ENCODE data around the gene MGLL.

MGLL gene

DNA sequence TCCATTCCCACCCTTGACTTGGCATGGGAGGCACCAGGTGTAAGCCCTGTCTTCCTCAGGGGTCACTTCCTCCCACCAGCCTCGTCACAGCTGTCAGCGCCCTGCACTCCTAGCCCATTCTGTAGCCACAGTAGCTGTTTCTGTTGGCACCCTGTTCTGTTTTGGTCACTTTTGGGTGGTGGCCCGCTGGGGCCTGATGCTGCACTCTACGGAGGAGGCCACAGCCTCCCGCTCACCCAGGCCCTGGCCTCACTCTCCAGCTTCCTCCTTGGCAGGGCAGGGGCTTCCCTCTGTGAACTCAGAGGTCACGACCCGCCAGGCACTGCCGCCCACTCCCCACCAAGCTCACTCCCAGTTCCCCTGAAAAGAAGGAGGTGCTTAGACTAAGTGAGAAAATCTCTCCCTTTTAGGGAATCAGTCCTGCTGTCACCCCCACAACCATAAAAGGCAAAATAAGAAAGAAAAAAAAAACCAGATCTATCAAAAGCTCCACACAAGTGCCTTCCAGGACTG lies 68.4 kb downstream of the MGLL start:
- peak overlapping the region; percentile 65 for H3K27ac ChIP-seq (ENCODE audit: low read depth, low read length)

DNA sequence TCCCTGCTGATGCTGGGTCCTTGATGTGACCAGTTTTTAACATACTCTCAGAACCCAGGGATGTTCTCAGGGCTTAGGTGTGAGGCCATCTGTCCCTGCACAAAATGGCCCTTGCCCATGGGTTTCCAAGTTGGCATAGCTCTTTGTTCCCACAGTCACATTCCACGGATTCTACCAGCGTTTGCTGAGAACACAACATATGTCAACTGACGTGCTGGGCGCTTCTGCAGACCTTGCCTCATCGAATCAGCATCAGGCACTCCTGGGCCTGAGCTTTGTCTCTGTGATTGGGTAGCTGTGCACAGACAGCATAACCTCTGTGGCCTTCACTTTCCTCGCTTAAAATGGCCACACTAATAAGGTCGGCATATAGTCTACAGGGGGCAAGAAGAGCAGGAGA lies 69.0 kb downstream of the MGLL start:
- H3K36me3 ChIP-seq (ENCODE audit: control insufficient read depth in 5 of 5, insufficient read depth in 5 of 5, low read length in 5 of 5) = peaks cover 0 to 45% (median 40%) of the 10 kb centered on the region in 5 donors
- H3K9ac ChIP-seq (ENCODE audit: low read length in 5 of 5) = no peak overlapping the region
- no peaks in the 10 kb centered on the region for H3K27me3 ChIP-seq (ENCODE audit: control insufficient read depth in 5 of 5, insufficient read depth in 4 of 5, low read length in 5 of 5)
- H3K9me3 ChIP-seq (ENCODE audit: control insufficient read depth in 5 of 5, low read length in 5 of 5) = no peaks in the 10 kb centered on the region
- peaks cover 8 to 58% (median 50%) of the 10 kb centered on the region in 5 donors for H3K4me1 ChIP-seq (ENCODE audit: control insufficient read depth in 5 of 5, insufficient read depth in 5 of 5, low read length in 5 of 5)
- H3K27ac ChIP-seq (ENCODE audit: low read depth, low read length) = peak overlapping the region; percentile 65
- H3K4me3 ChIP-seq (ENCODE audit: low read depth in 1 of 5, low read length in 5 of 5) = no peak overlapping the region

More for the DNA sequence above, 68.4 kb downstream of the MGLL start:
- no peak overlapping the region for H3K4me3 ChIP-seq (ENCODE audit: low read depth in 1 of 5, low read length in 5 of 5)
- H3K27me3 ChIP-seq (ENCODE audit: control insufficient read depth in 5 of 5, insufficient read depth in 4 of 5, low read length in 5 of 5) = no peaks in the 10 kb centered on the region
- H3K9ac ChIP-seq (ENCODE audit: low read length in 5 of 5) = peak overlapping the region in 1 of 5 donors; percentile 30
- no peaks in the 10 kb centered on the region for H3K9me3 ChIP-seq (ENCODE audit: control insufficient read depth in 5 of 5, low read length in 5 of 5)
- peaks cover 0 to 43% (median 40%) of the 10 kb centered on the region in 5 donors for H3K36me3 ChIP-seq (ENCODE audit: control insufficient read depth in 5 of 5, insufficient read depth in 5 of 5, low read length in 5 of 5)
- H3K4me1 ChIP-seq (ENCODE audit: control insufficient read depth in 5 of 5, insufficient read depth in 5 of 5, low read length in 5 of 5) = peaks cover 5 to 52% (median 44%) of the 10 kb centered on the region in 5 donors

DNA sequence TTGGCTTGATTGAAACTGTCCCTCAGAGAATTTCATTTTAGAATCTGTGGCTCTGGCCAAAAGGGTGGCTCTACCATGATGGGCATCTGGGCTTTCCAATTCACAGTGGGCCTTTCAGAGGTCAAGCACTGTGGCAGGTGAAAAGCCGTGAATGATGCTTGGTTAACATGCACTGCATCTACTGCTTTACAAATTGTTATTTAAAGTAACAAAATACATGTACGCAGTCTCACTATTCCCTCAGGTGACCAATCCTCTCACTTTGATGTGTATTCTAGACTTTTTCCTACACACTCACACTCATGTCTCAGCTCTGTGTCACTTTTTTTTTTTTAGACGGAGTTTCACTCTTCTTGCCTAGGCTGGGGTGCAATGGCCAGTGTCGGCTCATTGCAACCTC lies 70.5 kb downstream of the MGLL start:
- peaks cover 14 to 73% (median 65%) of the 10 kb centered on the region in 5 donors for H3K4me1 ChIP-seq (ENCODE audit: control insufficient read depth in 5 of 5, insufficient read depth in 5 of 5, low read length in 5 of 5)
- no peak overlapping the region for H3K9ac ChIP-seq (ENCODE audit: low read length in 5 of 5)
- no peak overlapping the region for H3K4me3 ChIP-seq (ENCODE audit: low read depth in 1 of 5, low read length in 5 of 5)
- H3K27me3 ChIP-seq (ENCODE audit: control insufficient read depth in 5 of 5, insufficient read depth in 4 of 5, low read length in 5 of 5) = no peaks in the 10 kb centered on the region
- H3K36me3 ChIP-seq (ENCODE audit: control insufficient read depth in 5 of 5, insufficient read depth in 5 of 5, low read length in 5 of 5) = peaks cover 0 to 49% (median 35%) of the 10 kb centered on the region in 5 donors
- no peaks in the 10 kb centered on the region for H3K9me3 ChIP-seq (ENCODE audit: control insufficient read depth in 5 of 5, low read length in 5 of 5)
- H3K27ac ChIP-seq (ENCODE audit: low read depth, low read length) = no peak overlapping the region

GRCh38 chr3:127751163-127751621 lies 71.1 kb downstream of the MGLL start:
- Histone ChIP-seq H3K27me3 (ENCODE audit: control insufficient read depth in 5 of 5, insufficient read depth in 4 of 5, low read length in 5 of 5) (no peaks in the 10 kb centered on the region), H3K27ac (ENCODE audit: low read depth, low read length) (peak overlapping the region; percentile 80), H3K36me3 (ENCODE audit: control insufficient read depth in 5 of 5, insufficient read depth in 5 of 5, low read length in 5 of 5) (peaks cover 0 to 49% (median 35%) of the 10 kb centered on the region in 5 donors), H3K4me1 (ENCODE audit: control insufficient read depth in 5 of 5, insufficient read depth in 5 of 5, low read length in 5 of 5) (peaks cover 14 to 79% (median 71%) of the 10 kb centered on the region in 5 donors), H3K9ac (ENCODE audit: low read length in 5 of 5) (no peak overlapping the region), H3K4me3 (ENCODE audit: low read depth in 1 of 5, low read length in 5 of 5) (no peak overlapping the region), H3K9me3 (ENCODE audit: control insufficient read depth in 5 of 5, low read length in 5 of 5) (no peaks in the 10 kb centered on the region)

- no peaks in the 10 kb centered on the region for H3K27me3 ChIP-seq (ENCODE audit: control insufficient read depth in 5 of 5, insufficient read depth in 4 of 5, low read length in 5 of 5)
- peak overlapping the region in 2 of 5 donors; percentile 11 to 58 for H3K9ac ChIP-seq (ENCODE audit: low read length in 5 of 5)
- H3K27ac ChIP-seq (ENCODE audit: low read depth, low read length) = peak overlapping the region; percentile 80
- H3K36me3 ChIP-seq (ENCODE audit: control insufficient read depth in 5 of 5, insufficient read depth in 5 of 5, low read length in 5 of 5) = peaks cover 0 to 45% (median 35%) of the 10 kb centered on the region in 5 donors
- no peaks in the 10 kb centered on the region for H3K9me3 ChIP-seq (ENCODE audit: control insufficient read depth in 5 of 5, low read length in 5 of 5)
- H3K4me3 ChIP-seq (ENCODE audit: low read depth in 1 of 5, low read length in 5 of 5) = no peak overlapping the region
- H3K4me1 ChIP-seq (ENCODE audit: control insufficient read depth in 5 of 5, insufficient read depth in 5 of 5, low read length in 5 of 5) = peaks cover 14 to 83% (median 74%) of the 10 kb centered on the region in 5 donors
Measured at GRCh38 chr3:127750226-127751031, 71.9 kb downstream of the MGLL start.

DNA sequence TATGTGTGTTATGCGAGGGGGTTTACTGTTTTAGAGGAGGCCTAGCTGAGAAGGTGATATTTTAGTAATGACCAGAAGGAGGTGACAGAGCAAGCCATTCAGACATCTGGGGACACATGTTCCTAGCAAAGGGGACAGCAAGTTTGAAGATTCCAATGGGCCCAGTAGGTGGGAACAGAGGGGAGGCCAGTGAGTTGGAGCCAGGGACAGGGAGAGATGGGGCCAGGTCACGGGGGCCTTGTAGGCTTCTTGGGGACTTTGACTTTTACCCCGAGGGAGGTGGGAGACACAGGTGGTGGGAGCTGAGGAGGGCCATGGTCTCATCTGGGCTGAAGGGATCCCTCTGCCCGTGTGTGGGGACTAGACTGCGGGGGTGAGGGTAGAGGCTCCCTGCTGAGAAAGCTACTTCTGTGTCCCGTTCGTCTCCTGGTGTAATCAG lies 72.5 kb downstream of the MGLL start:
- Histone ChIP-seq H3K27me3 (ENCODE audit: control insufficient read depth in 5 of 5, insufficient read depth in 4 of 5, low read length in 5 of 5) (no peaks in the 10 kb centered on the region), H3K4me3 (ENCODE audit: low read depth in 1 of 5, low read length in 5 of 5) (no peak overlapping the region), H3K9ac (ENCODE audit: low read length in 5 of 5) (peak overlapping the region in 2 of 5 donors; percentile 58 to 59), H3K9me3 (ENCODE audit: control insufficient read depth in 5 of 5, low read length in 5 of 5) (no peaks in the 10 kb centered on the region), H3K36me3 (ENCODE audit: control insufficient read depth in 5 of 5, insufficient read depth in 5 of 5, low read length in 5 of 5) (peaks cover 0 to 50% (median 35%) of the 10 kb centered on the region in 5 donors), H3K4me1 (ENCODE audit: control insufficient read depth in 5 of 5, insufficient read depth in 5 of 5, low read length in 5 of 5) (peaks cover 14 to 84% (median 79%) of the 10 kb centered on the region in 5 donors), H3K27ac (ENCODE audit: low read depth, low read length) (peak overlapping the region; percentile 80)

DNA sequence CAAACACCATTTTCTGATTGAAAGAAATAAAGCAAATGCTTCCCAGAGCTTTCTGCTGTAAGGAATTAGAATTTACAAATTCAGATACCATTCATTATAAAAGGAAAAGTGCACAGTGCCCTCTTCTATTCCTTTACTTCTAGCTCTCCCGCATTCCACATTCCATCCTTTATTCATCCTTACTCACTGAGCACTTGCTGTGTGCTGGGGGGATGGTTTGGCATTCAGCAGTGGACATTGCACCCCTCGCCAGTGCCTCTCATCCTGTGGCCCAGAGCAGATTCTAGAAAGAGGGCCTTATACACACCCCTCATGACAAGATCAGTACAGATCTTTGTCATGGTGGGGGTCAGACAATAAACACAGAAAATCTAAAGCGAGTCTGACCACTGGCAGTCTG lies 73.0 kb downstream of the MGLL start:
- Histone ChIP-seq H3K9me3 (ENCODE audit: control insufficient read depth in 5 of 5, low read length in 5 of 5) (no peaks in the 10 kb centered on the region), H3K4me1 (ENCODE audit: control insufficient read depth in 5 of 5, insufficient read depth in 5 of 5, low read length in 5 of 5) (peaks cover 14 to 84% (median 79%) of the 10 kb centered on the region in 5 donors), H3K27ac (ENCODE audit: low read depth, low read length) (peak overlapping the region; percentile 80)

DNA sequence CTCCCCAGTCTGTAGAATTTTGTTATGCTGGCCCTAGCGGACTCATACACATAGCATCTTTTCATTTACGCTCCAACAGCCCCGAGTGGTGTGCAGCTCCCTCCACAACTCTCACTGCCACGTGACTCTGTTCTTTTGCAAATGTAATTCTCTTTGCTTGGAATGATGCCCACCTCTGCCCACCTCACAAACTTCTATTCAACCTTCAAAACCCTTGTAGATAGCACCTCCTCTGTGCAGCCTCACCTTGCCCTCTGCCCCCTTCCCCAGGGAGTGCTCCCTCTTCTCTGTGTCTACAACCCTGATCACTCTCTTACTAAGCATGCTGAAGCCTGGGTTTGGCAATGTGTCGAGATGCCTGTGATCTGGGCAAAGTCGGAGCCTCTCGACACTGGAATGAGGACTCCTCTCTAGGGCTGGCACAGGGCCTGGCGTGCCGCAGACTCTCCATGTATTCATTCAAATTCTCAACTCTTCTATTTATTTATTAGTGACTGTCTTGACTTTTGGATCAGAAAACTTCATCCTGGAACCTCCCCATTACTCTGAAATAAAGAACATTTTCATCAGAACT lies 73.5 kb downstream of the MGLL start:
- Histone ChIP-seq H3K36me3 (ENCODE audit: control insufficient read depth in 5 of 5, insufficient read depth in 5 of 5, low read length in 5 of 5) (peaks cover 0 to 45% (median 26%) of the 10 kb centered on the region in 5 donors), H3K4me1 (ENCODE audit: control insufficient read depth in 5 of 5, insufficient read depth in 5 of 5, low read length in 5 of 5) (peaks cover 14 to 84% (median 79%) of the 10 kb centered on the region in 5 donors), H3K27ac (ENCODE audit: low read depth, low read length) (peak overlapping the region; percentile 80), H3K4me3 (ENCODE audit: low read depth in 1 of 5, low read length in 5 of 5) (no peak overlapping the region), H3K9ac (ENCODE audit: low read length in 5 of 5) (peak overlapping the region in 2 of 5 donors; percentile 19 to 31), H3K27me3 (ENCODE audit: control insufficient read depth in 5 of 5, insufficient read depth in 4 of 5, low read length in 5 of 5) (no peaks in the 10 kb centered on the region), H3K9me3 (ENCODE audit: control insufficient read depth in 5 of 5, low read length in 5 of 5) (no peaks in the 10 kb centered on the region)

More for the DNA sequence above, 73.0 kb downstream of the MGLL start:
- peaks cover 0 to 49% (median 31%) of the 10 kb centered on the region in 5 donors for H3K36me3 ChIP-seq (ENCODE audit: control insufficient read depth in 5 of 5, insufficient read depth in 5 of 5, low read length in 5 of 5)
- H3K9ac ChIP-seq (ENCODE audit: low read length in 5 of 5) = peak overlapping the region in 2 of 5 donors; percentile 58 to 59
- H3K27me3 ChIP-seq (ENCODE audit: control insufficient read depth in 5 of 5, insufficient read depth in 4 of 5, low read length in 5 of 5) = no peaks in the 10 kb centered on the region
- H3K4me3 ChIP-seq (ENCODE audit: low read depth in 1 of 5, low read length in 5 of 5) = no peak overlapping the region

- Histone ChIP-seq H3K27me3 (ENCODE audit: control insufficient read depth in 5 of 5, insufficient read depth in 4 of 5, low read length in 5 of 5) (no peaks in the 10 kb centered on the region), H3K36me3 (ENCODE audit: control insufficient read depth in 5 of 5, insufficient read depth in 5 of 5, low read length in 5 of 5) (peaks cover 0 to 37% (median 20%) of the 10 kb centered on the region in 5 donors), H3K4me3 (ENCODE audit: low read depth in 1 of 5, low read length in 5 of 5) (peak overlapping the region in 1 of 5 donors; percentile 10), H3K4me1 (ENCODE audit: control insufficient read depth in 5 of 5, insufficient read depth in 5 of 5, low read length in 5 of 5) (peaks cover 14 to 87% (median 85%) of the 10 kb centered on the region in 5 donors), H3K27ac (ENCODE audit: low read depth, low read length) (peak overlapping the region; percentile 80), H3K9ac (ENCODE audit: low read length in 5 of 5) (peak overlapping the region in 3 of 5 donors; percentile 10 to 31 (median 19)), H3K9me3 (ENCODE audit: control insufficient read depth in 5 of 5, low read length in 5 of 5) (no peaks in the 10 kb centered on the region)
Measured at GRCh38 chr3:127747751-127748521, 74.4 kb downstream of the MGLL start.

Measured in subcutaneous abdominal adipose tissue (tissue), 5 donors.